GM18861 (cell line): ENCODE measurements around the gene KREMEN1.
"Not testable (repeated sequence)": the region's sequence is repeated elsewhere in the genome, so short reads cannot be mapped to it uniquely, and the experiment has no call there.

Experiments
- ATAC-seq: cut with Tn5 transposase; IDR thresholded peaks from one replicate; pipeline ENCODE4 v1.9.1; 2021; ENCODE audit not compliant: unreplicated experiment

KREMEN1 gene

GRCh38 chr22:29072979-29073617 is at the start of gene KREMEN1:
TSS of gene KREMEN1 (plus strand) at chr22:29073035. CDS start at chr22:29073131, 96 bp downstream.
- ATAC-seq = no peak

- no peak for ATAC-seq
Measured at GRCh38 chr22:29023172-29023796, 49.6 kb upstream of the KREMEN1 start.

GRCh38 chr22:29026579-29026978 is 46.3 kb upstream of the KREMEN1 start:
- no peak for ATAC-seq

- no peak for ATAC-seq
Measured at GRCh38 chr22:29028468-29028867, 44.4 kb upstream of the KREMEN1 start.

GRCh38 chr22:29029202-29030000 is 43.4 kb upstream of the KREMEN1 start:
- ATAC-seq = no peak

- no peak for ATAC-seq
Measured at GRCh38 chr22:29030016-29030617, 42.7 kb upstream of the KREMEN1 start.

GRCh38 chr22:29030618-29031226 is 42.1 kb upstream of the KREMEN1 start:
- ATAC-seq = no peak

- ATAC-seq = no peak
Measured at GRCh38 chr22:29031227-29032011, 41.4 kb upstream of the KREMEN1 start.

- ATAC-seq = no peak
Measured at GRCh38 chr22:29032014-29032475, 40.8 kb upstream of the KREMEN1 start.

GRCh38 chr22:29032584-29032983 is 40.3 kb upstream of the KREMEN1 start:
- no peak for ATAC-seq

- ATAC-seq = no peak
Measured at GRCh38 chr22:29037340-29037932, 35.4 kb upstream of the KREMEN1 start.

- ATAC-seq = no peak
Measured at GRCh38 chr22:29039148-29039547, 33.7 kb upstream of the KREMEN1 start.

GRCh38 chr22:29039684-29040083 is 33.2 kb upstream of the KREMEN1 start:
- ATAC-seq = not testable (repeated sequence)

GRCh38 chr22:29040385-29041275 is 32.2 kb upstream of the KREMEN1 start:
- ATAC-seq = no peak

- no peak for ATAC-seq
Measured at GRCh38 chr22:29041408-29041807, 31.4 kb upstream of the KREMEN1 start.

GRCh38 chr22:29043906-29044575 is 28.8 kb upstream of the KREMEN1 start:
- ATAC-seq = no peak

- no peak for ATAC-seq
Measured at GRCh38 chr22:29044657-29045176, 28.1 kb upstream of the KREMEN1 start.
